Neutrophil (primary cell): ENCODE results near the gene AP3S2.

Source experiments
- H3K27ac ChIP-seq: fragments of 200-600 bp; sonication (generic); 2 replicates; pipeline ENCODE4 v1.5.1; 2016; ENCODE audit warnings: mild to moderate bottlenecking, moderate library complexity
- H3K27me3 ChIP-seq: fragments of 200-600 bp; sonication (generic); 2 replicates; pipeline ENCODE4 v1.6.0; 2016; ENCODE audit warnings: mild to moderate bottlenecking
- H3K36me3 ChIP-seq: fragments of 200-600 bp; sonication (generic); 2 replicates; pipeline ENCODE4 v1.5.1; 2017
- H3K4me1 ChIP-seq, 2 experiments: fragments of 200-600 bp in 1 of 2; sonication (generic) in 1 of 2; 1 replicate in 1 of 2; 2 replicates in 1 of 2; pipeline versions ENCODE4 v1.5.1 to v1.6.1; 2013 to 2016; ENCODE audit warnings: low read depth in 1 of 2, low read length in 1 of 2, mild to moderate bottlenecking in 1 of 2, moderate library complexity in 1 of 2; ENCODE audit not compliant: control insufficient read depth in 1 of 2, insufficient read depth in 1 of 2
- H3K4me3 ChIP-seq, 2 experiments: fragments of 200-600 bp in 1 of 2; sonication (generic) in 1 of 2; 1 replicate in 1 of 2; 2 replicates in 1 of 2; pipeline ENCODE4 v1.5.1; 2013 to 2016; ENCODE audit warnings: low read depth in 1 of 2, low read length in 1 of 2, mild to moderate bottlenecking in 1 of 2, moderate library complexity in 1 of 2
- H3K9me3 ChIP-seq: fragments of 200-600 bp; sonication (generic); 2 replicates; pipeline ENCODE4 v1.5.1; 2016
- CTCF ChIP-seq: fragments of 200-600 bp; sonication (generic); IDR thresholded peaks from 2 replicates; pipeline ENCODE4 v1.5.1; 2016; ENCODE audit warnings: antibody characterized with exemption

AP3S2 gene

GRCh38 chr15:89852342-89852995 lies 41.3 kb downstream of the AP3S2 start:
- H3K36me3 ChIP-seq, result no peaks in the 10 kb centered on the region
- no peaks in the 10 kb centered on the region for H3K27me3 ChIP-seq
- no peak overlapping the region for H3K4me3 ChIP-seq
- H3K9me3 ChIP-seq, result no peaks in the 10 kb centered on the region
- no peak for TF ChIP-seq CTCF
- H3K27ac ChIP-seq, result peak overlapping the region; percentile 91
- H3K4me1 ChIP-seq, result peaks cover 30 to 44% of the 10 kb centered on the region in 2 experiments

- no peaks in the 10 kb centered on the region for H3K9me3 ChIP-seq
Measured at GRCh38 chr15:89851673-89852341, 42.0 kb downstream of the AP3S2 start.

GRCh38 chr15:89848970-89849292 lies 44.9 kb downstream of the AP3S2 start:
- Histone ChIP-seq H3K27ac (peak overlapping the region; percentile 91), H3K36me3 (no peaks in the 10 kb centered on the region), H3K9me3 (no peaks in the 10 kb centered on the region), H3K4me3 (peak overlapping the region in 1 of 2 experiments; percentile 45), H3K4me1 (peaks cover 35 to 44% of the 10 kb centered on the region in 2 experiments), H3K27me3 (no peaks in the 10 kb centered on the region)
- no peak for TF ChIP-seq CTCF

More at GRCh38 chr15:89851673-89852341, 42.0 kb downstream of the AP3S2 start:
- H3K4me1 ChIP-seq, result peaks cover 30 to 44% of the 10 kb centered on the region in 2 experiments
- H3K4me3 ChIP-seq, result peak overlapping the region in 1 of 2 experiments; percentile 5
- TF ChIP-seq CTCF, result no peak
- peak overlapping the region; percentile 91 for H3K27ac ChIP-seq
- H3K36me3 ChIP-seq, result no peaks in the 10 kb centered on the region
- no peaks in the 10 kb centered on the region for H3K27me3 ChIP-seq

- H3K27me3 ChIP-seq, result no peaks in the 10 kb centered on the region
- H3K4me3 ChIP-seq, result no peak overlapping the region
- no peaks in the 10 kb centered on the region for H3K36me3 ChIP-seq
- H3K4me1 ChIP-seq, result peaks cover 35 to 38% of the 10 kb centered on the region in 2 experiments
- TF ChIP-seq CTCF, result no peak
- H3K27ac ChIP-seq, result peak overlapping the region; percentile 91
- no peaks in the 10 kb centered on the region for H3K9me3 ChIP-seq
Measured at GRCh38 chr15:89847101-89847500, 46.7 kb downstream of the AP3S2 start.

GRCh38 chr15:89845305-89845893 lies 48.4 kb downstream of the AP3S2 start:
- H3K27me3 ChIP-seq, result no peaks in the 10 kb centered on the region
- peaks cover 22 to 25% of the 10 kb centered on the region in 2 experiments for H3K4me1 ChIP-seq
- H3K9me3 ChIP-seq, result no peaks in the 10 kb centered on the region
- TF ChIP-seq CTCF, result no peak
- no peak overlapping the region for H3K27ac ChIP-seq
- no peak overlapping the region for H3K4me3 ChIP-seq
- no peaks in the 10 kb centered on the region for H3K36me3 ChIP-seq
